K562 (cell line): ENCODE results near the gene EYA2. TPM values are rescaled to one million over a fixed set of nuclear protein-coding genes. Genes with fewer than 3 reads are reported as not detected.

Experiments
- ATAC-seq: fragments of 200-7000 bp; cut with Tn5 transposase; 3 replicates; pipeline ENCODE4 v1.9.1; 2020; ENCODE audit warnings: moderate library complexity
- BruUV-seq: library from RNA; stranded (reverse); fragments of 400-500 nt; replicated peaks from 2 replicates; lab custom pipeline; 2021; lab: Mats Ljungman, UMichigan
- CTCF ChIA-PET: fragments of 300-600 bp; formaldehyde crosslinking; extraction: SDS; loops from one replicate; lab custom pipeline; 2021; ENCODE audit warnings: low intra/inter-chr PET ratio; lab: Yijun Ruan, JAX
- POLR2A ChIA-PET: fragments of 300-600, 350-650 bp; sonication (Branson Sonifier 250); formaldehyde crosslinking; extraction: SDS; loops from one replicate; lab custom pipeline; 2021; ENCODE audit warnings: antibody characterized with exemption, inconsistent platforms; lab: Yijun Ruan, JAX
- DNase-seq, 4 experiments: peaks; one replicate each; pipeline versions ENCODE4 v3.0.0 to v3.0.0-alpha.2; 2011 to 2018; ENCODE audit warnings: low spot score in 3 of 4, mixed read lengths in 3 of 4; ENCODE audit errors: extremely low read depth in 1 of 4
- FAIRE-seq: peaks from 2 replicates; lab custom pipeline; 2011; peaks lifted over from hg19 to GRCh38; lab: Jason Lieb, UNC
- H2AFZ ChIP-seq: 2 replicates; pipeline ENCODE4 v1.6.0; 2011; ENCODE audit warnings: low read depth, low read length, control low read depth, inconsistent platforms
- H3K27ac ChIP-seq: fragments of 200-600 bp; 3 replicates; pipeline ENCODE4 v1.8.0; 2011; ENCODE audit warnings: low read depth, mild to moderate bottlenecking, control low read depth, inconsistent platforms, low read length, moderate library complexity, mixed read lengths; ENCODE audit errors: extremely low read depth
- H3K27me3 ChIP-seq, 2 experiments: fragments of 300-600 bp in 1 of 2; 2 replicates in 1 of 2; 3 replicates in 1 of 2; pipeline versions ENCODE4 v1.6.0 to v1.8.0; 2011; ENCODE audit warnings: inconsistent platforms in 2 of 2, low read length in 2 of 2, mild to moderate bottlenecking in 1 of 2, mixed read lengths in 1 of 2, moderate library complexity in 1 of 2; ENCODE audit not compliant: control insufficient read depth in 2 of 2, insufficient read depth in 2 of 2
- H3K36me3 ChIP-seq: fragments of 300-600 bp; 3 replicates; pipeline ENCODE4 v1.8.0; 2011; ENCODE audit warnings: mild to moderate bottlenecking, low read length, inconsistent platforms; ENCODE audit not compliant: control insufficient read depth, insufficient read depth
- H3K4me1 ChIP-seq, 2 experiments: fragments of 200-600 bp in 1 of 2; replicated peaks in 1 of 2; 2 replicates in 1 of 2; 3 replicates in 1 of 2; pipeline versions ENCODE4 v1.5.1 to v1.8.0; 2011; ENCODE audit warnings: inconsistent platforms in 2 of 2, low read length in 2 of 2, mild to moderate bottlenecking in 1 of 2, mixed read lengths in 1 of 2, moderate library complexity in 1 of 2; ENCODE audit not compliant: control insufficient read depth in 2 of 2, insufficient read depth in 2 of 2
- H3K4me2 ChIP-seq: 2 replicates; pipeline ENCODE4 v1.6.1; 2011; ENCODE audit warnings: low read length, control low read depth, inconsistent platforms, mixed read lengths; ENCODE audit not compliant: insufficient read depth
- H3K4me3 ChIP-seq: fragments of 200-600 bp; sonication (generic), shearing (Covaris generic); 2 replicates; pipeline ENCODE4 v1.5.1; 2016; ENCODE audit warnings: control low read depth, inconsistent platforms
- H3K79me2 ChIP-seq: fragments of 200-600 bp; 3 replicates; pipeline ENCODE4 v1.8.0; 2011; ENCODE audit warnings: low read length, inconsistent platforms; ENCODE audit not compliant: control insufficient read depth, insufficient read depth
- H3K9ac ChIP-seq, 2 experiments: 2 replicates each; pipeline versions ENCODE4 v1.6.0 to v1.6.1; 2011; ENCODE audit warnings: low read depth in 2 of 2, low read length in 2 of 2, control low read depth in 1 of 2, inconsistent platforms in 1 of 2, mild to moderate bottlenecking in 1 of 2, mixed read lengths in 1 of 2; ENCODE audit not compliant: insufficient read depth in 1 of 2
- H3K9me1 ChIP-seq: one replicate; pipeline ENCODE4 v1.6.0; 2011; ENCODE audit warnings: inconsistent platforms, mild to moderate bottlenecking, low read length, moderate library complexity; ENCODE audit not compliant: control insufficient read depth, insufficient read depth
- H3K9me3 ChIP-seq: replicated peaks from 2 replicates; pipeline ENCODE4 v1.5.1; 2011; ENCODE audit warnings: low read depth, low read length, inconsistent platforms; ENCODE audit not compliant: control insufficient read depth, insufficient read depth
- H4K20me1 ChIP-seq: replicated peaks from 2 replicates; pipeline ENCODE4 v1.6.1; 2011; ENCODE audit warnings: low read length, inconsistent platforms, mixed read lengths; ENCODE audit not compliant: control insufficient read depth, insufficient read depth
- EGR1 ChIP-seq: fragments of 450-650 bp; conservative IDR thresholded peaks from 2 replicates; pipeline ENCODE4 v1.6.1; 2017; ENCODE audit warnings: mild to moderate bottlenecking
- EWSR1 ChIP-seq: fragments of 450-650 bp; IDR thresholded peaks from 2 replicates; pipeline ENCODE4 v1.6.1; 2018; ENCODE audit warnings: borderline replicate concordance, mild to moderate bottlenecking, low read depth, moderate library complexity; ENCODE audit not compliant: partially characterized antibody
- IRF9 ChIP-seq: fragments of 450-650 bp; IDR thresholded peaks from 2 replicates; pipeline ENCODE4 v1.6.1; 2016; ENCODE audit warnings: missing biosample characterization, missing genetic modification characterization
- SRSF7 ChIP-seq: fragments of 200-400 bp; formaldehyde crosslinking; optimal IDR thresholded peaks from 2 replicates; pipeline ENCODE3; 2017; ENCODE audit warnings: mild to moderate bottlenecking, low read depth, low read length
- TAF9B ChIP-seq: fragments of 450-650 bp; IDR thresholded peaks from 2 replicates; pipeline ENCODE4 v1.6.1; 2018; ENCODE audit warnings: mild to moderate bottlenecking; ENCODE audit not compliant: partially characterized antibody
- ZNF232 ChIP-seq: sonication (generic); formaldehyde crosslinking; IDR thresholded peaks from 2 replicates; pipeline ENCODE4 v1.8.0; 2022; ENCODE audit warnings: mild to moderate bottlenecking, missing genetic modification reagents
- WGBS: fragments of 100-300 bp; shearing (Covaris generic); methylation state at CpG from one replicate; pipeline ENCODE4 v1.1.6; 2016; ENCODE audit warnings: low coverage, mixed read lengths; ENCODE audit not compliant: insufficient coverage; ENCODE audit errors: missing lambda C conversion rate; 5-methylcytosine and 5-hydroxymethylcytosine counted together
- in situ Hi-C: fragments of 300-500 bp; cut with MboI; formaldehyde crosslinking; loops from 4 replicates; pipeline ENCODE4 v1.15.0; 2018; ENCODE audit warnings: inconsistent platforms, mixed read lengths
- intact Hi-C: fragments of 100-400 bp; cut with micrococcal nuclease; formaldehyde crosslinking; loops from 2 replicates; pipeline ENCODE4 v1.14.2; 2022
- polyA plus RNA-seq, 8 experiments: library from polyadenylated mRNA; depleted of rRNA in 4 of 8; stranded (reverse) in 5 of 8; unstranded in 3 of 8; fragments of >200 nt; fragmentation: Nextera tagmentation in 2 of 8; fragmentation: Illumina TruSeq in 1 of 8; extraction: Ambion mirVana in 2 of 8; extraction: Trizol in 1 of 8; gene quantifications; 2 replicates each; pipeline versions ENCODE4 v1.2.1 to v1.2.3, GENCODE V29; 2011 to 2014; ENCODE audit warnings: inconsistent platforms in 1 of 8, missing spikeins in 1 of 8
- total RNA-seq, 7 experiments: library from RNA; depleted of rRNA in 6 of 7; stranded (reverse); fragments of >200 nt in 6 of 7; fragmentation: Illumina TruSeq in 2 of 7; extraction: Trizol in 2 of 7; gene quantifications; 2 replicates each; pipeline versions ENCODE4 v1.2.1 to v1.2.3, GENCODE V29; 2011 to 2021; ENCODE audit warnings: low replicate concordance in 1 of 7
- TF ChIP-seq, protein P1 (sequence below): fragments of 250-450 bp; sonication (Bioruptor Pico); IDR thresholded peaks from 2 replicates; pipeline ENCODE4 v1.4.0; 2020; ENCODE audit warnings: mild to moderate bottlenecking, moderate library complexity, borderline replicate concordance
- TF ChIP-seq, protein P2 (sequence below), 2 experiments: IDR thresholded peaks; 2 replicates each; pipeline ENCODE4 v1.6.1; 2011; ENCODE audit warnings: borderline replicate concordance in 1 of 2, control low read depth in 1 of 2, low read depth in 1 of 2, low read length in 1 of 2, mild to moderate bottlenecking in 1 of 2, mixed read lengths in 1 of 2, moderate library complexity in 1 of 2; ENCODE audit not compliant: insufficient read depth in 1 of 2, insufficient read length in 1 of 2, poor library complexity in 1 of 2, severe bottlenecking in 1 of 2; ENCODE audit errors: extremely low read depth in 1 of 2

Gene EYA2
- total and polyA plus RNA-seq, 9 of the 15 experiments (the other 6 are each of a cell fraction or from before 2014, with no cell fraction given) = 0.03 TPM; not detected in 8

- ChIA-PET POLR2A (interaction anchor here (1.0 kb wide), 1 partner anchor 9 kb away, joined by 3 read pairs; no protein-coding TSS in a partner anchor), CTCF (no interaction called here)
- intact Hi-C loops = no loop called here
- H3K27me3 ChIP-seq = peaks cover 4 to 20% of the 10 kb centered on the region in 2 experiments; a peak in 4 of 5 replicates
- no peak overlapping the region for H3K9ac ChIP-seq
- no peak overlapping the region for H3K4me2 ChIP-seq
- H3K36me3 ChIP-seq = no peaks in the 10 kb centered on the region
- no peak for DNase-seq
- 4% methylated on average over 6 of the region's 6 CpGs for WGBS
- H3K79me2 ChIP-seq = no peaks in the 10 kb centered on the region
- FAIRE-seq = no peak
- H3K9me1 ChIP-seq = no peaks in the 10 kb centered on the region
- no peaks in the 10 kb centered on the region for H3K9me3 ChIP-seq
- no peak overlapping the region for H3K27ac ChIP-seq
- ATAC-seq = no peak
- TF ChIP-seq ZNF232 (CRISPR knock-in tag) (no peak), SRSF7 (no peak), IRF9 (tag) (no peak), TAF9B (no peak), EWSR1 (no peak), EGR1 (no peak)
- TF ChIP-seq, protein P1, sequence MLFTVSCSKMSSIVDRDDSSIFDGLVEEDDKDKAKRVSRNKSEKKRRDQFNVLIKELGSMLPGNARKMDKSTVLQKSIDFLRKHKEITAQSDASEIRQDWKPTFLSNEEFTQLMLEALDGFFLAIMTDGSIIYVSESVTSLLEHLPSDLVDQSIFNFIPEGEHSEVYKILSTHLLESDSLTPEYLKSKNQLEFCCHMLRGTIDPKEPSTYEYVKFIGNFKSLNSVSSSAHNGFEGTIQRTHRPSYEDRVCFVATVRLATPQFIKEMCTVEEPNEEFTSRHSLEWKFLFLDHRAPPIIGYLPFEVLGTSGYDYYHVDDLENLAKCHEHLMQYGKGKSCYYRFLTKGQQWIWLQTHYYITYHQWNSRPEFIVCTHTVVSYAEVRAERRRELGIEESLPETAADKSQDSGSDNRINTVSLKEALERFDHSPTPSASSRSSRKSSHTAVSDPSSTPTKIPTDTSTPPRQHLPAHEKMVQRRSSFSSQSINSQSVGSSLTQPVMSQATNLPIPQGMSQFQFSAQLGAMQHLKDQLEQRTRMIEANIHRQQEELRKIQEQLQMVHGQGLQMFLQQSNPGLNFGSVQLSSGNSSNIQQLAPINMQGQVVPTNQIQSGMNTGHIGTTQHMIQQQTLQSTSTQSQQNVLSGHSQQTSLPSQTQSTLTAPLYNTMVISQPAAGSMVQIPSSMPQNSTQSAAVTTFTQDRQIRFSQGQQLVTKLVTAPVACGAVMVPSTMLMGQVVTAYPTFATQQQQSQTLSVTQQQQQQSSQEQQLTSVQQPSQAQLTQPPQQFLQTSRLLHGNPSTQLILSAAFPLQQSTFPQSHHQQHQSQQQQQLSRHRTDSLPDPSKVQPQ = no peak
- TF ChIP-seq, protein P2, sequence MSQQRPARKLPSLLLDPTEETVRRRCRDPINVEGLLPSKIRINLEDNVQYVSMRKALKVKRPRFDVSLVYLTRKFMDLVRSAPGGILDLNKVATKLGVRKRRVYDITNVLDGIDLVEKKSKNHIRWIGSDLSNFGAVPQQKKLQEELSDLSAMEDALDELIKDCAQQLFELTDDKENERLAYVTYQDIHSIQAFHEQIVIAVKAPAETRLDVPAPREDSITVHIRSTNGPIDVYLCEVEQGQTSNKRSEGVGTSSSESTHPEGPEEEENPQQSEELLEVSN (IDR thresholded peaks at IDR 0.05; ENCODE audit: borderline replicate concordance in 1 of 2, extremely low read depth in 1 of 2, insufficient read depth in 1 of 2, insufficient read length in 1 of 2, low read depth in 1 of 2, low read length in 1 of 2, poor library complexity in 1 of 2, severe bottlenecking in 1 of 2) = no peak
- TF ChIP-seq, all 486 proteins: peak for 0
- H3K4me1 ChIP-seq = no peaks in the 10 kb centered on the region
- H4K20me1 ChIP-seq = no peaks in the 10 kb centered on the region
- no TSS peak for BruUV-seq
- no peak overlapping the region for H2AFZ ChIP-seq
- in situ Hi-C loops = no loop called here
- no peak overlapping the region for H3K4me3 ChIP-seq
These were observed 242.1 kb downstream of the EYA2 start for GRCh38 chr20:47136782-47137181.
